ENCODE results near the gene ARHGEF17. TPM values are rescaled to one million over a fixed set of nuclear protein-coding genes. Genes with fewer than 3 reads are reported as not detected.
A peak's percentile ranks its signal among the peaks of the same experiment; 100 is the strongest.

ARHGEF17 gene
- total RNA-seq, 1 experiment from 2014 or later = not detected

DNA sequence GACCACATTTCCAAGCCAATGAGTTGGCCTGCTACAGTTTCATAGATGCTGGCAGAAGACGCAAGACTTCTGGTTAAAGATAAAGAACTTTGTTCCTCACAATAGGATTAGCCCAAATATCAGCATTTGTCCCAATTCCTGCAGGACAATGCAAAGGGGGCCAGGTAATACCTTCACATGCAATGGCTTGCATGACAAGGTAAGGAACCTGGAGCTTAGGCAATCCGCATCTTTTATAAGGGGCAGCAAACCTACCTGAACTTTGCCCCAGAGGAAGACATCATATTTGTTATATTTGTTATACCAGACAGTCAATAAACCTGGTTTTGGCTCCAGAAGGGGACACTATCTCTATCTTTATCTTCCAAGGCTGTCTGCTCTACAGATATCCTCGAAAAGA, 30.6 kb upstream of the ARHGEF17 start:
- Histone ChIP-seq H4K20me1 (ENCODE audit: insufficient read depth, low read depth, low read length) (no peaks in the 10 kb centered on the region), H3K4me1 (ENCODE audit: low read length) (no peaks in the 10 kb centered on the region), H3K36me3 (ENCODE audit: insufficient read depth, low read length) (no peaks in the 10 kb centered on the region), H3K9ac (ENCODE audit: low read length) (no peak overlapping the region), H3K4me2 (ENCODE audit: low read depth, low read length, poor library complexity, severe bottlenecking) (no peak overlapping the region), H3K4me3 (ENCODE audit: low read length) (no peak overlapping the region), H3K9me3 (ENCODE audit: low read length) (no peaks in the 10 kb centered on the region), H3K27ac (ENCODE audit: low read length) (no peak overlapping the region), H3K27me3 (ENCODE audit: low read length) (no peaks in the 10 kb centered on the region), H3K79me2 (ENCODE audit: low read length) (no peaks in the 10 kb centered on the region), H3K9me2 (replicated peaks; ENCODE audit: insufficient read depth, low read length) (no peaks in the 10 kb centered on the region), H2AFZ (ENCODE audit: low read length) (no peak overlapping the region)
- no peak for DNase-seq

DNA sequence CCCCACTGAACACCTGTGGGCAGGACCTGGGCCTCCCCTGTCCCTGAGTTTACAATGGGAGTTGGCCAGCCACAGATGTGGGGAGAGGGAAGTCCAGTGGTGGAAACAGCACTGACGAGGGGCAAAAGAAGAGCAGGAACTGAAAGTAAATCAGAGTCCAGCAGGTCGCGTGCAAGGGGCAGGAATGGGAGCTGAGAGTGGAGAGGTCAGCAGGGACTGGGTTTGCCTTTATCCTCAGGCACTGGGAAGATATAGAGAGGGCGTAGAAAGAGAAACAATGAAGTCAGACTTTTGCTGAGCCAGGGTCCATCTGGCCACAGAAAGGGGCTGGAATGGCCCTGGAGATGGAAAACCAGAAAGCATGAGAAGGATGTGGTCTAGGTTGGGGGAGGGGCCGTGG, 27.4 kb upstream of the ARHGEF17 start:
- Histone ChIP-seq H3K9me2 (replicated peaks; ENCODE audit: insufficient read depth, low read length) (no peaks in the 10 kb centered on the region), H3K4me3 (ENCODE audit: low read length) (no peak overlapping the region), H3K4me2 (ENCODE audit: low read depth, low read length, poor library complexity, severe bottlenecking) (no peak overlapping the region), H3K36me3 (ENCODE audit: insufficient read depth, low read length) (no peaks in the 10 kb centered on the region), H3K4me1 (ENCODE audit: low read length) (no peaks in the 10 kb centered on the region), H3K9ac (ENCODE audit: low read length) (peak overlapping the region; percentile 13; the same call in 1 of the 2 replicates), H3K79me2 (ENCODE audit: low read length) (no peaks in the 10 kb centered on the region), H3K9me3 (ENCODE audit: low read length) (no peaks in the 10 kb centered on the region), H3K27me3 (ENCODE audit: low read length) (no peaks in the 10 kb centered on the region), H2AFZ (ENCODE audit: low read length) (no peak overlapping the region), H4K20me1 (ENCODE audit: insufficient read depth, low read depth, low read length) (no peaks in the 10 kb centered on the region), H3K27ac (ENCODE audit: low read length) (no peak overlapping the region)
- DNase-seq = no peak

DNA sequence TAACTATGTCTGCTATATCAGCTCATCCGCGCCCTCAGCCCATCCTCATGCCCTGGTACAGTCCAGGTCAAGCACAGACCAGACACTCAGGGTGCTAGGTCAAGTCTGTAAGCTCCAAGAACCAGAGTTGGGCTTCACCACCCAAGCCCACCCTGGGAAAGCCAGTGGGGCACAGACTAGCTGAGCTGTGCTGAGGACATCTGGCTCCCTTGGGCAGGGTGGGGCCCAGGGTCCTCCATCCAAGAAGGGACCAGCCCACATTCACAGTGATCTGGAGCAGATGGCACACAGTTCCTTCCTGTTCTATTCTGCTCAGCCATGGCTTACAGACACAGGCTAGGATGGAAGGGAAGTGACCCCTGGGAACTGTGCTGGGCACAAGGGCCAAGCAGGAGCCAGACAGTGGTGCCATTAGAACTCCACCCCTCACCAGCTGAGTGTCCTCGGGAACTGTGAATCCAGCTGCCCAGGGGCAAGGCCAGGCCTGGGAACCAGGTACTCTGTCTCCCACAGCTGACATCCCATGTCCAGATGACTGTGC, 26.8 kb upstream of the ARHGEF17 start:
- Histone ChIP-seq H3K9me2 (replicated peaks; ENCODE audit: insufficient read depth, low read length) (no peaks in the 10 kb centered on the region), H3K4me2 (ENCODE audit: low read depth, low read length, poor library complexity, severe bottlenecking) (no peak overlapping the region), H4K20me1 (ENCODE audit: insufficient read depth, low read depth, low read length) (no peaks in the 10 kb centered on the region), H2AFZ (ENCODE audit: low read length) (no peak overlapping the region), H3K27me3 (ENCODE audit: low read length) (no peaks in the 10 kb centered on the region), H3K4me1 (ENCODE audit: low read length) (no peaks in the 10 kb centered on the region), H3K79me2 (ENCODE audit: low read length) (no peaks in the 10 kb centered on the region), H3K4me3 (ENCODE audit: low read length) (no peak overlapping the region), H3K36me3 (ENCODE audit: insufficient read depth, low read length) (no peaks in the 10 kb centered on the region), H3K9ac (ENCODE audit: low read length) (no peak overlapping the region), H3K27ac (ENCODE audit: low read length) (no peak overlapping the region), H3K9me3 (ENCODE audit: low read length) (no peaks in the 10 kb centered on the region)
- no peak for DNase-seq

DNA sequence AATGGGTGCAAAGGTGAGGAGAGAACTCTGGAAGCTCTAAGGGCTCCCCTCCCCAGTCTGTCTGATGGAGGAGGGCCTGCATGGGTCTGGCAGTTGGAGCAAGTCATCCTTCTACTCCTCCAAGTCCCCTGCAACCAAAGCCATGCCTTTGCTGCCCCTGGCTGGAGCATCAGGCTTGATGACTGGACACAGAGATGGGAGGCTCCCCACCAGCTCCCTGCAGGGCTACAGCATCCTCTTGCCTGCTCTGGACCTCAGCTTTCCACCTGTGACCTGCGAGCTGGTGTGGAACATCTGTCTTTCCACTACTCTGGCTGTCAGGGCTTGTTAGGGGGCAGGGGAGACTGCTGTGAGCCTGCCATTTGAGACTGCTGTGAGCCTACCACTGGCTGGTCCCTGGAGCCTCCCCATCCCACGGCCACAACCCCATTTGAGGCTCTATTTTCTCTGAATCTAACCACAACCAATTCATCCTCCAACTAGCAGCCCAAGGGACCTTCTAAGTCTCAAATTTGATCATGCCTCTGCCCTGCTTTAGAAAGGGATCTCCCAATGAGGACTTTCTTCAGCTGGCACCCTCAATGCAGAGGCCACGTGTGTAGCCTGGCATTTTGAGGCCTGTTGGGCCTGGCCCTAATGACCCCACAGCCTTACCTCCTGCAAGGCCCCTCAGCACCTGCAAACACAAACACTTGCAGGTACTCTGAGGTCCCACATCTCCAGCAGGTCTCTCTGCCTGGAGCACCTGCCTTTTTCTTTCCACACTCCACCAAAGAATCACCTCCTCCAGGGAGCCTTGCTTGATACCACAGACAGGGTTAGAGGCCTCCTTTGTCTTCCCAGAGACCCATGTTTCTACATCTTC, 26.0 kb upstream of the ARHGEF17 start:
- H3K4me3 ChIP-seq (ENCODE audit: low read length) = no peak overlapping the region
- no peaks in the 10 kb centered on the region for H3K4me1 ChIP-seq (ENCODE audit: low read length)
- no peak overlapping the region for H3K27ac ChIP-seq (ENCODE audit: low read length)
- no peaks in the 10 kb centered on the region for H3K79me2 ChIP-seq (ENCODE audit: low read length)
- no peak for DNase-seq
- no peak overlapping the region for H3K4me2 ChIP-seq (ENCODE audit: low read depth, low read length, poor library complexity, severe bottlenecking)
- no peaks in the 10 kb centered on the region for H3K36me3 ChIP-seq (ENCODE audit: insufficient read depth, low read length)
- no peaks in the 10 kb centered on the region for H3K9me2 ChIP-seq (replicated peaks; ENCODE audit: insufficient read depth, low read length)
- H2AFZ ChIP-seq (ENCODE audit: low read length) = no peak overlapping the region
- no peak overlapping the region for H3K9ac ChIP-seq (ENCODE audit: low read length)
- no peaks in the 10 kb centered on the region for H3K27me3 ChIP-seq (ENCODE audit: low read length)
- H4K20me1 ChIP-seq (ENCODE audit: insufficient read depth, low read depth, low read length) = no peaks in the 10 kb centered on the region
- no peaks in the 10 kb centered on the region for H3K9me3 ChIP-seq (ENCODE audit: low read length)

DNA sequence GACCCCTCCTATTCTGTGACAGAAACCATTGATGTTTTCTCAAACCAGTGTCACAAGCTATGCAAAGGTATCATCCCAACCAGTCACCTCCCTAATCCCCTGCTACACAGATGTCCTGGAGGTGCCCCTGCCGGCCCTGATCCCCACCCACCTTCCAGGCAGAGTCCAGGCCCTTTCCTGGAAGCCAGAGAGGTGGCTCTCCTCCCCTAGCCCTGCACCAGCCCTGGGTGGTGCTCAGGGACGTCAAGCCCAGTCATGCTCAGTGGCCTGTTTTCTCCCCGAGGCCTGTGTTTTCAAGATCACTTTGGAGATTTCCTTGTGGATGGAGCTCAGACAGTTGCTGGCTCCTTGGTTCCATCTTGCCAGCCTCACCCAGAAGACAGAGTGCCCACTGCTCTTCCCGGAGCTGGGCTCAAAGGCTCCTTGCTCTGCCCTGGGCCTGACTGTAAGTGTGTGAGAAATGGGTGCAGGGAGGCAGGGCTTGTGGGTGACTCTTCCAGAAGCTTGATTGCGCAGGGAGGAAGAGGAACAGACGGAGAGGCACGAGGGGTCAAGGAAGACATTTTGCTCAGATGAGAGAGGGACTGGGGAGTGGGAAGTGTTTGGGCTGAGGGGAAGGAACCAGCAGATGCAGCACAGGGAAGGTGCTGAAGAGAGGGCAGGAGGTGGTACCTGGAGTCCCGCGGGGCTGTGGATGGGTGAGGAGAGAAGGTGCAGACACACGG, 24.6 kb upstream of the ARHGEF17 start:
- no peaks in the 10 kb centered on the region for H3K27me3 ChIP-seq (ENCODE audit: low read length)
- no peaks in the 10 kb centered on the region for H3K36me3 ChIP-seq (ENCODE audit: insufficient read depth, low read length)
- H3K4me1 ChIP-seq (ENCODE audit: low read length) = no peaks in the 10 kb centered on the region
- no peak overlapping the region for H3K9ac ChIP-seq (ENCODE audit: low read length)
- H4K20me1 ChIP-seq (ENCODE audit: insufficient read depth, low read depth, low read length) = no peaks in the 10 kb centered on the region
- H2AFZ ChIP-seq (ENCODE audit: low read length) = no peak overlapping the region
- no peaks in the 10 kb centered on the region for H3K9me2 ChIP-seq (replicated peaks; ENCODE audit: insufficient read depth, low read length)
- no peak overlapping the region for H3K27ac ChIP-seq (ENCODE audit: low read length)
- no peak overlapping the region for H3K4me2 ChIP-seq (ENCODE audit: low read depth, low read length, poor library complexity, severe bottlenecking)
- H3K9me3 ChIP-seq (ENCODE audit: low read length) = no peaks in the 10 kb centered on the region
- H3K79me2 ChIP-seq (ENCODE audit: low read length) = no peaks in the 10 kb centered on the region
- DNase-seq = no peak
- H3K4me3 ChIP-seq (ENCODE audit: low read length) = no peak overlapping the region

DNA sequence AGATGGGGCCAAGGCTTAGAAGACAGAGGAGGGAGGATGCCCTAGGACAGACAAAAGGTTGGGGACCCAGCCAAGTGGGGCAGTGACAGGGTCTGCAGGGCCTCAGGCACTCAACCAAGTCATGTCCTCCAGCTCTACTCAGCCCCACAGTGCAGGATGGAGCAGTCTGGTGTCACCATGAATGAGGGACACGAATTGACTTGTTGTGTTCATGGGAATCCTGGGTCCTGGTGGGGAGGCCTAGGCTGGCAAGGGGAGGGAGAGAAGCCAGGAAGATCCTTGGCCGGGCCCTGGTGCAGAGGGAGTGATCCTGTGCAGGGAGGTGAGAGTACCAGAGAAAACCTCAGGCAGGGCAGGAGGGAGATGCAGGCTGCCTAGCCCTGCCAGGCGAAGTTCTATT, 24.0 kb upstream of the ARHGEF17 start:
- DNase-seq = no peak
- Histone ChIP-seq H3K4me2 (ENCODE audit: low read depth, low read length, poor library complexity, severe bottlenecking) (no peak overlapping the region), H4K20me1 (ENCODE audit: insufficient read depth, low read depth, low read length) (no peaks in the 10 kb centered on the region), H3K27ac (ENCODE audit: low read length) (no peak overlapping the region), H3K36me3 (ENCODE audit: insufficient read depth, low read length) (no peaks in the 10 kb centered on the region), H3K4me1 (ENCODE audit: low read length) (peaks cover 2% of the 10 kb centered on the region; the same call in 1 of the 2 replicates), H3K9me2 (replicated peaks; ENCODE audit: insufficient read depth, low read length) (no peaks in the 10 kb centered on the region), H3K9ac (ENCODE audit: low read length) (no peak overlapping the region), H3K4me3 (ENCODE audit: low read length) (no peak overlapping the region), H3K9me3 (ENCODE audit: low read length) (no peaks in the 10 kb centered on the region), H2AFZ (ENCODE audit: low read length) (no peak overlapping the region), H3K79me2 (ENCODE audit: low read length) (no peaks in the 10 kb centered on the region), H3K27me3 (ENCODE audit: low read length) (no peaks in the 10 kb centered on the region)

DNA sequence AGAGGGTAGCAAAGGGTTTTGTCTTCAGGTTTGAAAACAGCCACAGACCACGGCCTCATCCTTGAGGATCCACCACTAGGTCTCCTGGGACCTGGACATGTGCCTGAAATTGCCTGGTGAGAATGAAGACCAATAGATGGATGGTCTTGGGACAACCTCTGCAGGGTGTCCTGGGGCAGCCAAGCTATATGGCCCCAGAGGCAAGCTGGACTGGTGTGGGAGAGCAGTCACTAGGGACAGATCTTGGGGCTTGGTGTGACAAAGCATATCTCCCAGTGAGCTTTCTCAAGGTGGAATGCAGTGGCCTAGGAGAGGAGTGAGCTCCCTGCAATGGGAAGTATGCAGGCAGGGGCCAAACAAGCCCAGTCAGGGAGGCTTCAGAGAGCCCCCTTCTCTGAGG, 22.4 kb upstream of the ARHGEF17 start:
- Histone ChIP-seq H3K27me3 (ENCODE audit: low read length) (no peaks in the 10 kb centered on the region), H3K79me2 (ENCODE audit: low read length) (no peaks in the 10 kb centered on the region), H3K9me3 (ENCODE audit: low read length) (no peaks in the 10 kb centered on the region), H2AFZ (ENCODE audit: low read length) (no peak overlapping the region), H3K4me3 (ENCODE audit: low read length) (no peak overlapping the region), H3K4me1 (ENCODE audit: low read length) (peaks cover 5% of the 10 kb centered on the region; the same call in 1 of the 2 replicates), H3K9me2 (replicated peaks; ENCODE audit: insufficient read depth, low read length) (no peaks in the 10 kb centered on the region), H3K9ac (ENCODE audit: low read length) (no peak overlapping the region), H3K36me3 (ENCODE audit: insufficient read depth, low read length) (no peaks in the 10 kb centered on the region), H3K4me2 (ENCODE audit: low read depth, low read length, poor library complexity, severe bottlenecking) (no peak overlapping the region), H4K20me1 (ENCODE audit: insufficient read depth, low read depth, low read length) (no peaks in the 10 kb centered on the region), H3K27ac (ENCODE audit: low read length) (no peak overlapping the region)
- DNase-seq = no peak

DNA sequence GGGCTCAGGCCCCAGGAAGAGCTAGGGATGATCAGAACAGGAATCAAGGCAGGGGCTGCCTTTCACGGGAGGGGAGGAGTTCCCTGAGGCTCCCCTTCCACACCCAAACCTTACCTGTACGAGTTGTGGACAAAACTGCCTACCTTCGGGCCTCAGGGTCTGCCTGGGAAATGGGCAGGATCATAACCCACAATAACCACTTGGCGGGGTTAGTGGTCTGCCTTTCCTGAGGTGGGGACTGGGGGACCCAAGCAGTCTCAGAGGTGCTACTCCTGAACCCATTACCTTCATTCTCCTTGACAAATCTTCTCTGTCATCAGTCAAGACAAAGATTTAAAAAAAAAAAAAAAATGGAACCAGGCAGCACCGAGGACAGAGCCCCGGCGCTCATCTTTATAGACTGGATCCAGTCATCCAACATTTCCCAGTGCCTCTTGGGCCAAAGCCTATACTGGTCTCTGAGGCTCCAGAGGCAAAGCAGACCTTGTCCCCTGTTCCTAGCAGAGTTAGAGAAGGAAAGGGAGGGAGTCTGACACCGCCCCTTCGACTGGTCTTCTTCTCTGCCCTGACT, 21.8 kb upstream of the ARHGEF17 start:
- H3K9me2 ChIP-seq (replicated peaks; ENCODE audit: insufficient read depth, low read length) = no peaks in the 10 kb centered on the region
- no peaks in the 10 kb centered on the region for H4K20me1 ChIP-seq (ENCODE audit: insufficient read depth, low read depth, low read length)
- no peaks in the 10 kb centered on the region for H3K9me3 ChIP-seq (ENCODE audit: low read length)
- DNase-seq = no peak
- no peaks in the 10 kb centered on the region for H3K79me2 ChIP-seq (ENCODE audit: low read length)
- H3K27me3 ChIP-seq (ENCODE audit: low read length) = no peaks in the 10 kb centered on the region
- no peak overlapping the region for H3K4me2 ChIP-seq (ENCODE audit: low read depth, low read length, poor library complexity, severe bottlenecking)
- H2AFZ ChIP-seq (ENCODE audit: low read length) = no peak overlapping the region
- H3K36me3 ChIP-seq (ENCODE audit: insufficient read depth, low read length) = no peaks in the 10 kb centered on the region
- no peak overlapping the region for H3K27ac ChIP-seq (ENCODE audit: low read length)
- no peak overlapping the region for H3K4me3 ChIP-seq (ENCODE audit: low read length)
- H3K9ac ChIP-seq (ENCODE audit: low read length) = no peak overlapping the region
- H3K4me1 ChIP-seq (ENCODE audit: low read length) = peaks cover 5% of the 10 kb centered on the region; the same call in 1 of the 2 replicates
